Stimulated activated CD4-positive, alpha-beta T cell treated with anti-CD3 and anti-CD28 coated beads, Interleukin-1b, Interleukin-23, amount 100 ng/mL, for 48 hours (primary cell): ENCODE measurements around the gene GNPTG.

Experiments
- DNase-seq: peaks from one replicate; pipeline ENCODE4 v3.0.0-alpha.2; 2020

GNPTG gene

GRCh38 chr16:1351582-1352362 is at the start of gene GNPTG, which contains the start of gene TSR3:
Gene GNPTG, plus strand, starts transcription at chr16:1351931. Its CDS starts 35 bp downstream, at chr16:1351966.
Gene TSR3, minus strand, starts transcription at chr16:1351878. Its CDS starts 74 bp downstream, at chr16:1351804.
- DNase-seq, result peak; percentile 83

- no peak for DNase-seq
Observed at GRCh38 chr16:1305823-1306222, 45.9 kb upstream of the GNPTG start.

- no peak for DNase-seq
Observed at GRCh38 chr16:1306334-1306733, 45.4 kb upstream of the GNPTG start.

GRCh38 chr16:1308036-1308976 is 43.4 kb upstream of the GNPTG start:
- DNase-seq, result no peak

- peak; percentile 97 for DNase-seq
Observed at GRCh38 chr16:1308977-1309885, 42.5 kb upstream of the GNPTG start, which contains the start of gene UBE2I. Gene UBE2I, plus strand, starts transcription at chr16:1309636. Its CDS starts 4,395 bp downstream, at chr16:1314031.

- DNase-seq, result peak; percentile 52
Observed at GRCh38 chr16:1309888-1310831, 41.6 kb upstream of the GNPTG start.

- no peak for DNase-seq
Observed at GRCh38 chr16:1310832-1311200, 40.9 kb upstream of the GNPTG start.

GRCh38 chr16:1311212-1311737 is 40.5 kb upstream of the GNPTG start:
- no peak for DNase-seq

- DNase-seq, result no peak
Observed at GRCh38 chr16:1311738-1312466, 39.8 kb upstream of the GNPTG start.

GRCh38 chr16:1312467-1312816 is 39.3 kb upstream of the GNPTG start:
- no peak for DNase-seq

GRCh38 chr16:1312903-1313302 is 38.8 kb upstream of the GNPTG start:
- DNase-seq, result no peak

GRCh38 chr16:1313721-1314369 is 37.9 kb upstream of the GNPTG start:
- DNase-seq, result no peak

GRCh38 chr16:1314399-1315068 is 37.2 kb upstream of the GNPTG start:
- no peak for DNase-seq

- DNase-seq, result no peak
Observed at GRCh38 chr16:1315081-1316032, 36.4 kb upstream of the GNPTG start.

GRCh38 chr16:1316033-1316405 is 35.7 kb upstream of the GNPTG start:
- DNase-seq, result no peak

- no peak for DNase-seq
Observed at GRCh38 chr16:1317479-1318267, 34.1 kb upstream of the GNPTG start.

GRCh38 chr16:1318268-1318545 is 33.5 kb upstream of the GNPTG start:
- no peak for DNase-seq

GRCh38 chr16:1319041-1319440 is 32.7 kb upstream of the GNPTG start:
- DNase-seq, result no peak
